GM18511 (cell line): ENCODE data around the gene CADPS2.

Source experiments
- ATAC-seq: cut with Tn5 transposase; IDR thresholded peaks from one replicate; pipeline ENCODE4 v1.9.1; 2021; ENCODE audit warnings: mild to moderate bottlenecking, moderate library complexity; ENCODE audit not compliant: unreplicated experiment

CADPS2 gene

DNA sequence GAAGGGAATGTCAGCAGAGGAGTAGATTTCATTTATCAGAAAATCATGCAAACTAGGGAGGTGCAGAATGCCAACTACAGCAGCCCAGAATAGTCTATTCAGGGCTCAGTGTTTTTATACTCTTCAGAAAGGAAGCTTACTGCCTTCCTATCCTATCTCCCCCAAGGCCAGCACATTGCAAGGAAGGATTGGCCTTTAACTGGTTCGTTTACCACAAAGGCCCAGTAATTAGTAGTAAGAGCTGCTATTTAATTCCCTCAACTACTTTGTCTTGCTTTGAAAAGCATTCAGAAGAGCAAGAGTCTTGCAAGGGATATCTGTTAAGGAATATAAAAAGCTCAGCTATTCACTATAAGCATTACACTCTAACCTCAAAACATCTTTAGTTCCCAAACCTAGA, 97.1 kb downstream of the CADPS2 start:
- ATAC-seq = no peak

DNA sequence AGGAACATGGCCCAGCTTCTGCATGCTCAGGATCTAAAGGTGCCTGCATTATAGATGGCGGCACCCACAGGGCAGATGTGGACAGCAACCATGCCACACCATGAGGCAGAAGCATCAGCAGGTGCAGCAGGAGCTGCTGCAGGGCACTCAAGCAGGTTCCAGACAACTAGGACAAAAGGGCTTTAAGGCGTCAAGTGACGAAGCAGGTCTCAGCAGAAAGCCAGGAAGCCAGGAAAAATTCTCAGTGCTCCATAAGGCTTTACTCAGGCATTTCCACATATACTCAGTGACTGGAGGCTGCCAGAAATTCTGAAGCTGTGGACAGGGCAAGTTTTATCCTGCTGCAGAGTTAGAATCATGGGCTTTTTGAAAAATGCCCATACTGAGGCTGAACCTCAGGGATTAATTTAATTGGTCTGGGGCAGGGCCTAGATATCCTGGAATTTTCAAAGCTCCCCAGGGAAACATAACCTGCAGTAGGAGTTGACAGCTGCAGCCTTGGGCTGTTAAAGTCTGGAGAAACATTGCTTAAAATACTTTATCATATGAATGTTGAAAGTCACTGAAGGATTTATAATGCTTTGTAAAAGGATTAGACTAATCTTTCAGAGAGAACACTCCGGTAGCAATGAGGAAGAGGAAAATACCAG, 115.4 kb downstream of the CADPS2 start:
- no peak for ATAC-seq

DNA sequence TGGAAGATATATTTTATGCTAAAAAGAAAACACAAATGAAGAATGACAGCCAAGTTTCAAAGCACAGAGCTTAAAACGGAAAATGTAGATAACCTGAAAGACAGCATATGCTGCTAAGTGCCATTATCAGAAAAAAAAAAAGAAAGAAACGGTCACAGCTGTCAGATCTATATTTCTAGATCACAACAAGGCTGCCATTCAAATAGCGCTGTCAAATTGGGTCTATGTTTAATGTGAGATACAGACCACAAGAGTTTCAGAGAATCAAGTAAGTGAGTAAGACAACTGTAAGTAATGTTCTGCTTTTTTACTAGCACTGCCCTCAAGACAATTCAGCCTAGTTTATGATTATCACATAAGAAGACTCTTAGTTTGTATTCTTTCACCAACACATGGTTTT, 117.4 kb downstream of the CADPS2 start:
- ATAC-seq = no peak

DNA sequence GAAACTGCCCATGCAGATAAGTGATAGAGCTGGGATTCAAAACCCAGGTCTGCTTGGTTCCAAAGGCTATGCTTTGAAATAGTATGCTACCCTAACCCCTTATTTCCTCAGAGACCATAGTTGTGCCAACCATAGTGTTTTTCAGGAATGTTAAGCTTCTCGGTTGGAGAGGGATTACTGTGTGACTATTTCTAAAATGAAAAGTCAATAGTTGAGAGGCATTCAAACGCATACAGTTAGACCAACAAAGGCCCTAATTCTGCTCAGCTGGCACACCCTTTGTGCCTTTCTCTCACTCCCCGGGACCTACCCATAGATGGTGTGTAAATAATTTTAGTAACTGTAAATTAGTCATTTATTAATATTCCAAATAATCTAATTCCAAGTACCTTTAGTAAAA, 118.9 kb downstream of the CADPS2 start:
- no peak for ATAC-seq

DNA sequence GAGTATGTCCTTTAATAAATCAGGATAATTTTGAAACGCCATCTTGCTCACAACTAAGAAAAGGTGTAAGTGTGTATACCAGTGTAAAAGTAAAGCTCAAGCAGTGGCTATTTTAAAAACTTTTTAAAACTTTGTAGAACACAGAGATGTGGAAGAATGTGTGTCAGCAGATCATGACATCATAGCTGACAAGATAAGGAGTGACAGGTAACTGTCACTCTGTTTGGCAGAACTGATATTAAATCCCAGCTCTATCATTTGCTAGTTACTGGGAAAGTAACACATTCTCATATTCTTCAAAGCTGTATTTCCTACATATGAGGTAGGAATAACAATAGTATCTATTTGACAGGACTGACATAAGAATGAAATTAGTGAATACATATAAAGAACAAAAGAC, 119.7 kb downstream of the CADPS2 start:
- ATAC-seq = no peak

DNA sequence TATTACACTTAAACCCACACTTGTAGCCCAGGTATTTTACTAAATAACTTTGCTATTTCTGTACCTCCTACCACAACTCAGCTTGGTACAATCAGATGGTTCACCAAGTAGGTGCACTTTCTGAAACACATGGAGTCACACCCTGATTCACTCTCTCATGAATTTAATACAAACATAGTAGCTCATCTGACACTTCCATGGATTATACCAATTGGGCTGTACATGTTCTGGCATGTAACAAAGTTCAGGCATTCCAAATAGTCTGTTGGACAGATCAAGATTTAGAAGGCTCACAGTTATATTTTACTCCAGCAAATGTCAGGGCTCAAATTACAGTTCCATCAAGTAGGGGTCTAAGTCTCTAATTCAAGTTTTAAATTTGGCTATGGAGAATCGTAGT, 121.4 kb downstream of the CADPS2 start:
- ATAC-seq = no peak

DNA sequence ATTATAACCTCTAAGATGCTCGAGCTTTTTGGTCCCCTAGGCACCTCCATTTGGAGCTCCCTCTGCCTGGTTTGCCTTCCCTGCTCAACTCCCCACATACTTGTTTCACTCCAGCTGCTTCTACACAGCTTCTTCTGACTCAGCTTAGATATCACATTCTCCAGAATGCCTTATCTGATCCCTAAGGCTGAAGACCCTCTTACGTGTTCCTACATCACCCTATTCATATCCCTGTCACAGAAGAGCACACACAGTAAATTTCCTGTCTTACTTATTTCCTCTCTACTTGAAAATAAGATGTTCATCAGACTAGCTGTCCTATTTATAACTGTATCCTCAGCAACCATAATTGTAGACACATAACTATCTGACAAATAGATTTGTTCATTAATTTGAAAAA, 122.2 kb downstream of the CADPS2 start:
- ATAC-seq = no peak

DNA sequence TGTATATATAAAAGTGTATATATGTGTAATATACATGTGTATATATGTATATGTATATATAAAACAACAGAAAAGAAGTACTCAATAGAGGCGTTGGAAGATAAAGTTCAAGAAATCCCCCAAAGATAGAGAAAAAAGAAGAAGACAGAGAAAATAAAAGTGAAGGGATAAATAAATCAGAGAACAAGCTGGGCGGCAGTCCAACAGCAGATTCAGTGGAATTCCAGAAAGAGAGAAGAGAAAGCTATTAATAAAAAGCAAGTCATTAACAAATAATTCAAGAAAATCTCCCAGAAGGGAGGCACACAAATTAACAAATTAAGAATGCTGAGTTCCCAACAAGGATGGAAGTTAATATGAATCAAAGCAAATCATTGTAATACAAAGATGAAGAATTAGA, 124.2 kb downstream of the CADPS2 start:
- no peak for ATAC-seq

DNA sequence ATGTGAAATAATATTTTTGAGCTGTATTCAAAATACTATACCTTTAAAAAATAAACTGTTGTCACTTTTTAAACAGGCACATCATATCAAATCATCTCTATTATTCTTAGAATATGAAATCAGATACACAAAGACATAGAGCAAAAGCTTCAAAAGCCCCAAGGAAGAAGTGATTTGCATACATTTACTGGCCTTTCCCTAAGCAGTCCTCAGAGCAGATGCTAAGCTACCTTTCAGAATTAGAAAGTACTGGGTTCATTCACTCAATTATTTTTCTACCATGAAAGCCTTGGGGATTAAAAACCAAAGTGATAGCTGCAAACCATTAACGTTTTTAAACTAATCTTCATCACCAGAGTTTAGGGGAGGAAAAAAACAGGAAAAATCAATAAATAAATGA, 127.8 kb downstream of the CADPS2 start:
- no peak for ATAC-seq

DNA sequence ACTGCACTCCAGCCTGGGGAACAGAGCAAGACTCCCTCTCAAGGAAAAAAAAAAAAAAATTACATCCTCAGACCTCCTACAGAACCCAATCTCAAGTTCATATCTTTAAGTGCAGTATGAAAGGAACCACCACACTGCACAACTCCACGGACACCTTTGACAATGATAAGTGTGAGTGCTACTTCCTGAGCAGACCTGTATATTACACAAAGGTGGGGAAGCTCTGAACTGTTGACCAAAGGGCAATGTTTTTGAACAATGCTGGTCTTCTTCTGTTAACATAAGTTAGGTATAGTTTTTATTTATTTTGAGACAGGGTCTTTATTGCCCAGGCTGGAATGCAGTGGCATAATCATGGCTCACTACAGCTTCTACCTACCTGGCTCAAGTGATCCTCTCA, 129.4 kb downstream of the CADPS2 start:
- ATAC-seq = no peak

DNA sequence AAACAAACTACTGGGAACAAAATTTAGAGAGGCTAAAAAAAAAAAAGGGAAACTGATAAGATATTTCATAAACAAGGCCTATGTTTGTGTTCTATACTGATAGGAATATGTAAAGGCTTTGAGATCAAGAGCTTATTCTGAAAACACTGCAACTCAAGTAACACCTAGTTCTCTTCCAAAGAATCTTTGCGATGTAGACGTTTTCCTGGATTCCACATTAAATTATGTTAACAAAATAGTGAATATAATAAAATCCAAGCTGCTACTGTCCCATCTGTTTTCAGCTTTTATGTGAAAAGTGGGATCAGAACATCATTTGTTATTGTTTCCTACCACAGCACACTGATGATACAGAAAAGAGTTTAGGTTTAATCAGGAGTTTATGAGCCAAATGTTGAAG, 130.6 kb downstream of the CADPS2 start:
- ATAC-seq = no peak

DNA sequence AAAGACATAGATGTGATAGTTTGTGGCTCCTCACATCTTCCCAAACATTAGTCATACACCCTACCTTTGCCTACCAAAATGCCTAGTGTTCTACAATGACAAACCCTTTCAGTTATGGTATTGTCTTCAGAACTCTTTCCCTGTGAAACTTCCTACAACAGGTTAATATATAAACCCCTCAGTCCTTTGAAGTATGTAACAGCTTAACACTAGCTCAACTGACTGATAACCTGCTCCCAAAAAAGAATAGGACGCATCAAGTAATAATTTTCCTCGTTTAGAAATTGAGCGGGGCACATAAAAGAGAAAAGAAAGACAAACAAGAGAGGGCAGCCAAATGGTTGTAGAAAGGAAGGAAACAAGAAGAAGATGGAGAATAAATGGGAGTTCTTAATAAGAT, 133.7 kb downstream of the CADPS2 start:
- ATAC-seq = no peak

DNA sequence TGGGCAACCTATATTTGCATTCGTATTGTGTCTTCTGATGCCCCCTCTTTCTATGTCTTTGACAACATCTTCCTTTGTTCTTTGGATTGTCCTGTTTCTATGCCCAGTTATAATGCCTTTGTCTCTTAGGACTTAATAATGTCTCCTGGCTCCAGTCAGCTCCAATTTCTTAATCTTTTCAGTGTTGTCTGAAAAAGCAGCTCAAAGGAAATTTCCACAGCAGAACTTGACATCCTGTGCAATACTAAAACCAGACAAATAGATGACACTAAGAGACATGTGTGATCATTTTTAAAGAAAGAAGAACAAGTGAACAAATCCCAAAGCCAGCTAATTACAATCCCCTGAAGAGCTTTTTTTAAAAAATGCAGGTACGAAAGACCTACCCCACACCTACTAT, 135.9 kb downstream of the CADPS2 start:
- ATAC-seq = no peak

DNA sequence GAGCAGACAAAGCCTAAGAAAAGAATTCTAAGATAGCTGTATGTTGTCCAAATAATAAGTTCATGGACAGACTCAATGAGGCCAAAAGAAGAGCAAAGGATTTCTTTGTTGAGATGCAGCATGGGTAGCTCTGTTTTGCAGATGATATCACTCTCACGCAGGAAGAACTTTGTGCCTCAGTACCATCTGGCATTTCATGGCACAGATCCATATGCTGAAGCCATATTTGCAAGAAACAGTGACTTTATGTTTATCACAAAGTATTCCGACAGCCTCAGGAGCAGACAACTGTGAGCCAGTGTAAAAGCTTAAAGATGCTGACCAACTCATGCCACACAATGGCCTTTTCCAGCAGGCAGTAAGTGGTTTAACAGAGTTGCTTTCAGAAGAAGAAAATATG, 138.1 kb downstream of the CADPS2 start:
- ATAC-seq = no peak

DNA sequence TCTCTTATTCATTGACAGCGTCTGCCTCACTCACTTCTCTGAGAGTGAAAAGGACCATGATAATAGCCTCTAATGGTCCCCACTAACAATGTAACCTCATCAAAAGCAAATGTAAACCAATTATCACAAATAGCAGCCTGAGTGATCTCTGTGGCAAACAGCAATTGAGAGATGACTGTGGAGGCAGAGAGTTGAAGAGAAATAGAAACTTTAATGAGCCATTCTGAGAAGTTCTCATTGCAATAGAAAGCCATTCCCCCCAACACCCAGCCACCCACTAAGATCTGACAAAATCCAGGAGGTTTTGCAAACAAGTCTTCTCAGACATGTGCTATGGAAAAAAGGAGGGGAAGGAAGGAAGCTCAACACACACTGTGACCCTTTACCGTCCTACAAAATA, 139.3 kb downstream of the CADPS2 start:
- ATAC-seq = no peak

DNA sequence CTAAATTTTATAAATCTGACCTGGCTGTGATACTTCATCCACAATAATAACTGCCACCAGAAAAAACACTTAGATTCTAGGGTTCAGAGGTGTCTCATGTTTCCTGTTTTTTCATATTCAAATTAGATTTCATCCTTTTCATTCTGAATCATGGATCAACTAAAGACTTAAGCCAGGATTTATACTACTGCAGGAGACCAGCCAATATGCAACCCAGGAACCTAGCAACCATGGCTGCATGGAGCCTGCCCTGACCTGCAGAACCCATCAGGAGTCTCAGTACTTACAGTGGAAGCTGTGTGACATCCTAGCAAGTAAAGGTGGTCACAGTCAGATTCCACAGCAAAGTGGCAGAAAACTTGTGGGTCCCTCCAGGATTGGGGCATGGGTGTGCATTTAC, 143.0 kb downstream of the CADPS2 start:
- ATAC-seq = no peak

DNA sequence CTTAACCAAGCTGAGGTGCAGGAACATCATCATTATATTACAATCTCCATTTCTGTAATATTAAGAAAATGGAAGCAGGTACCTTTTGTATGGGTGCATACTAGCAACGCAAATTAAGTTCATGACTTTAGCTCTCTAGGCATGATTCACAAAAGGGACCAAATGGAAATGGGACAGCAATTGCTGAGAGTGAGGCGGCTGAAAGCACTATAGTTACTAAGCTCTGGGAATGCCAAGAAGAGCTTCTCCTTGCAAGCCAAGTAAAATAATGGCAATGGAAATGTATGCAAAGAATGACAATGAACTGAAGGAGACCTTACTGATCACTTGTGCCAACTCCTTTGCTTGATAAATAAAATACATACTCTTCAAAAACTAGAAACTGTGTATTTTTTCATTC, 147.3 kb downstream of the CADPS2 start:
- no peak for ATAC-seq

DNA sequence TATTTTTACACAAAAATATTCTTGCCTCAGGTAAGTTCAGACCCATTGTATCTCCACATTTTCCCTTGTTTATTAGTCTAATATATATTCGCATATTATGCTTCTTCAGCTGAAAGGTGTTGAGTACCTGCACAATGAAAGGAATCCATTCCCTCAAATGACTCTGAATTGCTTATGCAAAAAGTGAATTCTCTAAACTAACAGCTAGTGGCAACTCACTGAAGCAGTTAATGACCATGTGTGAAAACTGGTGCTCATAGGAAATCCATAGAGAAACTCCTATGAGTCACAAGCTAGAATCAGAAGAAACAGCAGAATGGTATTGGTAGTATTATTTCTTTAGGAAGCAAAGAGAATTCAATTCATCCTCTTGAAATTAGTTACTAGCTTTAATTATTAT, 150.1 kb downstream of the CADPS2 start:
- ATAC-seq = no peak

DNA sequence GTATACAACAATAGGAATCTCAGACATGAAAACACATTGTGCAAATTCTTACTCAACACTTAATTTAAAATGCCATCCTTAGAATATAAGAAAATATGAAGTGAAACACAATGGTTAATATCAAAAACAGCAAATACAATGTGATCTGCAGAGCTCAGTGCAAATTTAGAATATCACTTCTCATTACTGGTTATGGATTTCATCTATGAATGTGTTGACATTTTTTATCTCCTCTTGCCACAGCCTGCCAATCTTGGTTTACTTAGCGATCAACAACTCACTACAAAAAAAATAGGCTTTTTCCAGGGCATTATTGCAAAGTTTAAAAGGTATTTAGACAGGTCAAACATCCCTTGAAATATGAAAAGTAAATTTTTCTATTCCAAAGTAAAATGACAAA, 158.5 kb downstream of the CADPS2 start:
- ATAC-seq = no peak

DNA sequence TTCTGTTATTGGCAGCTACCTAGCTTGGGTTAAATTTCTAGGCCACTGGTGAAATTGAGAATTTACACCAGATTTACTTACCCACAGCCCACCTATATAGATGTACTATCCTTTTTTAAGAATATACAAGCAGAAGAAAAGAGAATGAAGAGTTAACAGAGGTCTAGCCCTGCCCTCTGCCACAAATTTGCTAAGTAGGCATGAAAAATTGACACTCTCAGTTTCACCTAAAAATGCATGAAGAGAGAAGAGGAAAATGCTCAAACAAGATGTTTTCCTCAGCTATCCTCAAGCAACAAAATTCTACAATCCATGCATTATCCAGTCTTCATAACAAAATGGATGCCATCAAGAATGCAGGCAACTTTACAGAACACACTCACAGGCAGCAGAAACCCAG, 158.9 kb downstream of the CADPS2 start:
- ATAC-seq = no peak

DNA sequence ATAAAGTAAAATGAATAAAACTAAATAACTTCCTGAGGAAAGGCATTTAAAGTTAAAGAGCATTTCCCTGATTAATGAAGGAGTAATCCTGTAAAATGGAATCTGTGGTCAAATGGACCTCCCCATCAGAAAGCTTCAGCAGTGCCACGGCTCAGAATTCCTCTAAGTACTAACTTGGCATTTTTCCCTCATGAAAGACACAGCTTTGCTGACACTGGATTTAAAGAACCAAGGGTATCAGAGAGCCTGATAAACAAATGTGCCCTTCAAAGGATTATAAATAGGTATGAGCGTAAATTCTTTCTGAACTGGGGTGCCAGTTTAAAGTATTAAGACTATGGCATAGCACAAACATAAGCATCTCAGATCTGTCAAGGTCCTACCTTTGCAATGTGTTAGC, 159.4 kb downstream of the CADPS2 start:
- ATAC-seq = no peak

DNA sequence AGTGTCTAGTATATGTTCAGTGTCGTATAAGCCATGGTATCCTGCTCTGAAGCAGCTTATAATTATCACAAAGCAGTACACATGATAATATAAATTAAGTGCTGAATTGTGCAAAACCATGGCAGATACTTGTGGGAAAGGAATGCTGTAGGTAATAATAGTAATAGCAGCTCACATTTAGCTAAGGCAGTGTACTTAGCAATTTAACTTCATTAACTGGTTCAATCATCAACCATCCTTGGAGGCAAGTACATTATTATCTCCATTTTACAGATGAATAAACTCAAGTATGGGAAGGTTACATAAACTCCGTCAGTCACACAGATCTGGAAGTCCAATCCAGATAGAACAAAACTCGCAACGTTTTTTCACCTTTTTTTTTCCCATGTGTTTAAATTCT, 161.9 kb downstream of the CADPS2 start:
- ATAC-seq = no peak

DNA sequence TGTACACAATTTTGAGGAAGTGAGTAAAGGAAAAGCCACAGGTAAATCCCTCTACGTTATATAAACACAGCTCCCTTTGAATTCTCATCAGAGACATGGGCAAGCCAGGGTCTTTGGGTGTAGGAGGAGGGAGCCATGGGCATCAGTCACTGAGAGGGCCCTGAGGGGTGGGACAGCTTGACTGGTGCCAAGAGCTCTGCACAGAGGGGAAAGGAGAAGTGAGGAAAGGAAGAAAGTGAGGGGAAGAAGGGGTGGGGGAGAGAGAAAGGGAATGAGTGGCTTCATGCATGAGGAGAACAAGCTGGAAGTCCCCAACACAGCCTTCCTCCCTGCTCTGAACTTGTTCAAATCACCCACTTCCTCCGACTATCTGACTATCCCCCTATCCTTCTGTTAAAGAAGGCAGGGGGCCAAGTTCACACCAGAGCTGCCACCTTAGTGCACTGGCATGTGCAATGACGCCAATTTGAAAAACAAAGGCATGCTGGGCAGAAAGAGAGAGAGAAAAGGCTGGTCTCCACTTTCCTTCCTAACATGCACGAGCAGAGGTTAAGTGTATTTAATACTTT, 167.2 kb downstream of the CADPS2 start:
- ATAC-seq = no peak
